Mesendoderm (in vitro differentiated cells): Measurements from ENCODE around the gene EPHA8.

Experiments
- DNase-seq: peaks from one replicate; pipeline ENCODE4 v3.0.0; 2013
- H2AK5ac ChIP-seq: 2 replicates; pipeline ENCODE4 v1.6.1; 2013; ENCODE audit warnings: low read length, inconsistent platforms
- H2BK120ac ChIP-seq: 2 replicates; pipeline ENCODE4 v1.6.1; 2013; ENCODE audit warnings: low read depth, mild to moderate bottlenecking, low read length, moderate library complexity, mixed read lengths
- H2BK15ac ChIP-seq: replicated peaks from 2 replicates; pipeline ENCODE4 v1.6.1; 2013; ENCODE audit warnings: low read depth, mild to moderate bottlenecking, moderate library complexity
- H2BK5ac ChIP-seq: 2 replicates; pipeline ENCODE4 v1.6.1; 2013; ENCODE audit warnings: low read length, inconsistent platforms
- H3K18ac ChIP-seq: 2 replicates; pipeline ENCODE4 v1.6.1; 2013; ENCODE audit warnings: mild to moderate bottlenecking, low read length, mixed read lengths
- H3K23ac ChIP-seq: one replicate; pipeline ENCODE4 v1.6.1; 2013; ENCODE audit warnings: low read length
- H3K27ac ChIP-seq: 2 replicates; pipeline ENCODE4 v1.5.1; 2013; ENCODE audit warnings: low read depth, mild to moderate bottlenecking, inconsistent platforms, low read length, moderate library complexity
- H3K27me3 ChIP-seq: 2 replicates; pipeline ENCODE4 v1.6.1; 2013; ENCODE audit warnings: low read length, control low read depth, mild to moderate bottlenecking, inconsistent platforms; ENCODE audit not compliant: insufficient read depth, poor library complexity
- H3K36me3 ChIP-seq: 2 replicates; pipeline ENCODE4 v1.6.1; 2013; ENCODE audit warnings: low read length, inconsistent platforms; ENCODE audit not compliant: control insufficient read depth, insufficient read depth
- H3K4ac ChIP-seq: one replicate; pipeline ENCODE4 v1.6.1; 2013; ENCODE audit warnings: low read depth, mild to moderate bottlenecking, low read length, moderate library complexity
- H3K4me1 ChIP-seq: 2 replicates; pipeline ENCODE4 v1.6.1; 2013; ENCODE audit warnings: low read depth, low read length, inconsistent platforms; ENCODE audit not compliant: control insufficient read depth
- H3K4me2 ChIP-seq: 2 replicates; pipeline ENCODE4 v1.6.1; 2013; ENCODE audit warnings: low read length
- H3K4me3 ChIP-seq: 2 replicates; pipeline ENCODE4 v1.5.1; 2013; ENCODE audit warnings: mild to moderate bottlenecking, low read length
- H3K56ac ChIP-seq: one replicate; pipeline ENCODE4 v1.6.1; 2013; ENCODE audit warnings: low read length
- H3K79me1 ChIP-seq: 2 replicates; pipeline ENCODE4 v1.6.1; 2013; ENCODE audit warnings: low read length, inconsistent platforms
- H3K79me2 ChIP-seq: 2 replicates; pipeline ENCODE4 v1.6.1; 2013; ENCODE audit warnings: mild to moderate bottlenecking, low read length; ENCODE audit not compliant: control insufficient read depth, insufficient read depth
- H3K9ac ChIP-seq: 2 replicates; pipeline ENCODE4 v1.6.1; 2013; ENCODE audit warnings: low read length, inconsistent platforms
- H4K5ac ChIP-seq: one replicate; pipeline ENCODE4 v1.6.1; 2013; ENCODE audit warnings: low read length
- H4K8ac ChIP-seq: one replicate; pipeline ENCODE4 v1.6.1; 2013; ENCODE audit warnings: low read depth, mild to moderate bottlenecking, control low read depth, low read length, moderate library complexity
- WGBS: extraction: QIAGEN DNeasy Blood & Tissue Kit; methylation state at CpG from one replicate; pipeline ENCODE4 v1.1.7; 2013; ENCODE audit warnings: low lambda C conversion rate, missing lambda C conversion rate; ENCODE audit not compliant: insufficient coverage; ENCODE audit errors: extremely low coverage; 5-methylcytosine and 5-hydroxymethylcytosine counted together

EPHA8 gene

GRCh38 chr1:22553104-22553880 lies 10.0 kb upstream of the EPHA8 start:
- H3K27ac ChIP-seq: no peak overlapping the region
- peaks cover 2% of the 10 kb centered on the region for H3K4me1 ChIP-seq
- H3K23ac ChIP-seq: no peak overlapping the region
- H3K4ac ChIP-seq: no peak overlapping the region
- H4K8ac ChIP-seq: no peak overlapping the region
- no peaks in the 10 kb centered on the region for H3K79me2 ChIP-seq
- H3K4me3 ChIP-seq: no peak overlapping the region
- H2AK5ac ChIP-seq: no peak overlapping the region
- no peak overlapping the region for H2BK5ac ChIP-seq
- H3K79me1 ChIP-seq: no peaks in the 10 kb centered on the region
- H4K5ac ChIP-seq: no peak overlapping the region
- no peak overlapping the region for H3K4me2 ChIP-seq
- H3K36me3 ChIP-seq: no peaks in the 10 kb centered on the region
- no peak for DNase-seq
- no CpG with 5 or more reads among the region's 18 CpGs for WGBS
- no peak overlapping the region for H3K18ac ChIP-seq
- no peak overlapping the region for H3K56ac ChIP-seq
- no peaks in the 10 kb centered on the region for H3K27me3 ChIP-seq
- no peak overlapping the region for H3K9ac ChIP-seq
- H2BK120ac ChIP-seq: no peak overlapping the region
- no peak overlapping the region for H2BK15ac ChIP-seq

GRCh38 chr1:22553991-22554522 lies 9.2 kb upstream of the EPHA8 start:
- peaks cover 2% of the 10 kb centered on the region for H3K4me1 ChIP-seq

GRCh38 chr1:22555371-22555656 lies 8.0 kb upstream of the EPHA8 start:
- H2BK120ac ChIP-seq: no peak overlapping the region
- no peak overlapping the region for H3K18ac ChIP-seq
- no peak overlapping the region for H3K27ac ChIP-seq
- WGBS: no CpG with 5 or more reads among the region's 3 CpGs
- no peak overlapping the region for H3K4me3 ChIP-seq
- H3K4ac ChIP-seq: no peak overlapping the region
- no peak overlapping the region for H3K9ac ChIP-seq
- H2BK15ac ChIP-seq: no peak overlapping the region
- DNase-seq: no peak
- H4K5ac ChIP-seq: no peak overlapping the region
- no peaks in the 10 kb centered on the region for H3K36me3 ChIP-seq
- no peak overlapping the region for H3K23ac ChIP-seq
- H3K79me2 ChIP-seq: no peaks in the 10 kb centered on the region
- no peaks in the 10 kb centered on the region for H3K27me3 ChIP-seq
- peaks cover 2% of the 10 kb centered on the region for H3K4me1 ChIP-seq
- H3K4me2 ChIP-seq: no peak overlapping the region
- no peak overlapping the region for H3K56ac ChIP-seq
- H2BK5ac ChIP-seq: no peak overlapping the region
- no peak overlapping the region for H2AK5ac ChIP-seq
- H3K79me1 ChIP-seq: no peaks in the 10 kb centered on the region
- no peak overlapping the region for H4K8ac ChIP-seq

More at GRCh38 chr1:22553991-22554522, 9.2 kb upstream of the EPHA8 start:
- WGBS: no CpG with 5 or more reads among the region's 8 CpGs
- Histone ChIP-seq H3K79me2 (no peaks in the 10 kb centered on the region), H3K27ac (no peak overlapping the region), H3K56ac (no peak overlapping the region), H2BK15ac (no peak overlapping the region), H3K79me1 (no peaks in the 10 kb centered on the region), H2BK5ac (no peak overlapping the region), H3K36me3 (no peaks in the 10 kb centered on the region), H3K4ac (no peak overlapping the region), H2AK5ac (no peak overlapping the region), H3K9ac (no peak overlapping the region), H4K8ac (no peak overlapping the region), H3K4me2 (no peak overlapping the region), H3K4me3 (no peak overlapping the region), H3K27me3 (no peaks in the 10 kb centered on the region), H3K23ac (no peak overlapping the region), H4K5ac (no peak overlapping the region), H2BK120ac (no peak overlapping the region), H3K18ac (no peak overlapping the region)
- DNase-seq: no peak

- H3K4me2 ChIP-seq: no peak overlapping the region
- H3K23ac ChIP-seq: peak overlapping the region; percentile 9
- no peak overlapping the region for H4K8ac ChIP-seq
- H3K36me3 ChIP-seq: no peaks in the 10 kb centered on the region
- no peaks in the 10 kb centered on the region for H3K79me1 ChIP-seq
- no peak overlapping the region for H2BK15ac ChIP-seq
- no peak overlapping the region for H3K4me3 ChIP-seq
- H3K9ac ChIP-seq: peak overlapping the region; percentile 52
- H3K4ac ChIP-seq: no peak overlapping the region
- peak overlapping the region; percentile 81 for H3K56ac ChIP-seq
- no peak overlapping the region for H3K18ac ChIP-seq
- no CpG with 5 or more reads among the region's 13 CpGs for WGBS
- peak overlapping the region; percentile 15 for H2AK5ac ChIP-seq
- H3K27me3 ChIP-seq: no peaks in the 10 kb centered on the region
- peaks cover 2% of the 10 kb centered on the region for H3K4me1 ChIP-seq
- H3K79me2 ChIP-seq: no peaks in the 10 kb centered on the region
- DNase-seq: peak; percentile 82
- no peak overlapping the region for H2BK5ac ChIP-seq
- no peak overlapping the region for H3K27ac ChIP-seq
- no peak overlapping the region for H2BK120ac ChIP-seq
- no peak overlapping the region for H4K5ac ChIP-seq
Measured at GRCh38 chr1:22556391-22557104, 6.7 kb upstream of the EPHA8 start.

- Histone ChIP-seq H3K4ac (no peak overlapping the region), H3K4me1 (peaks cover 2% of the 10 kb centered on the region), H3K27me3 (peaks cover 4% of the 10 kb centered on the region)
Measured at GRCh38 chr1:22557341-22557950, 5.8 kb upstream of the EPHA8 start.

More at GRCh38 chr1:22557341-22557950, 5.8 kb upstream of the EPHA8 start:
- Histone ChIP-seq H4K8ac (no peak overlapping the region), H3K36me3 (no peaks in the 10 kb centered on the region), H3K4me2 (no peak overlapping the region), H2BK15ac (no peak overlapping the region), H3K79me1 (no peaks in the 10 kb centered on the region), H3K18ac (no peak overlapping the region), H4K5ac (no peak overlapping the region), H2AK5ac (no peak overlapping the region), H3K79me2 (no peaks in the 10 kb centered on the region), H2BK120ac (no peak overlapping the region), H3K9ac (no peak overlapping the region), H3K23ac (no peak overlapping the region), H3K4me3 (no peak overlapping the region), H3K56ac (no peak overlapping the region), H2BK5ac (no peak overlapping the region), H3K27ac (no peak overlapping the region)
- WGBS: no CpG with 5 or more reads among the region's 5 CpGs
- no peak for DNase-seq
